Activated CD8-positive, alpha-beta T cell treated with anti-CD3 and anti-CD28 coated beads for 36 hours (primary cell): ENCODE data around the gene ARHGAP35. TPM values are rescaled to one million over a fixed set of nuclear protein-coding genes. Genes with fewer than 3 reads are reported as not detected.

Experiments used
- ATAC-seq: fragments of 200-7000 bp; cut with Tn5 transposase; one replicate; pipeline ENCODE4 v1.10.0; 2021; ENCODE audit warnings: mild to moderate bottlenecking, moderate library complexity
- CTCF ChIA-PET: fragments of 350-600 bp; sonication (Branson Sonifier 250); formaldehyde crosslinking; loops from one replicate; lab custom pipeline; 2021; ENCODE audit warnings: antibody characterized with exemption; lab: Charles Lee
- POLR2A ChIA-PET: fragments of 350-600 bp; sonication (Branson Sonifier 250); formaldehyde crosslinking; loops from one replicate; lab custom pipeline; 2021; ENCODE audit warnings: antibody characterized with exemption; lab: Charles Lee
- DNase-seq: peaks from one replicate; pipeline ENCODE4 v3.0.0-alpha.2; 2020
- H3K27ac Mint-ChIP-seq: one replicate; pipeline ENCODE4 v1.8.0; 2021; ENCODE audit warnings: mild to moderate bottlenecking, mixed read lengths
- H3K27me3 Mint-ChIP-seq: one replicate; pipeline ENCODE4 v1.8.0; 2021; ENCODE audit warnings: mixed read lengths
- H3K36me3 Mint-ChIP-seq: one replicate; pipeline ENCODE4 v1.8.0; 2021; ENCODE audit warnings: low read depth, mixed read lengths
- H3K4me1 Mint-ChIP-seq: one replicate; pipeline ENCODE4 v1.8.0; 2021; ENCODE audit warnings: low read depth, mixed read lengths
- H3K4me3 Mint-ChIP-seq: one replicate; pipeline ENCODE4 v1.8.0; 2021; ENCODE audit warnings: mild to moderate bottlenecking, moderate library complexity, mixed read lengths
- H3K9me3 Mint-ChIP-seq: one replicate; pipeline ENCODE4 v1.8.0; 2021; ENCODE audit warnings: mixed read lengths
- intact Hi-C: fragments of 100-400 bp; cut with micrococcal nuclease; formaldehyde crosslinking; loops from one replicate; pipeline ENCODE4 v1.10.0; 2022
- total RNA-seq, 2 experiments: library from RNA; stranded (reverse); gene quantifications; one replicate each; pipeline ENCODE4 v1.2.3, GENCODE V29; 2021
- TF ChIP-seq, protein P1 (sequence below): fragments of 200-600 bp; IDR thresholded peaks from one replicate; pipeline ENCODE4 v1.8.0; 2022; ENCODE audit warnings: antibody characterized with exemption, mild to moderate bottlenecking

ARHGAP35 gene
- total RNA-seq, 2 experiments from 2014 or later: 15.0 to 16.4 TPM

- Mint-ChIP-seq H3K4me1 (no peaks in the 10 kb centered on the region), H3K27me3 (no peaks in the 10 kb centered on the region), H3K9me3 (no peaks in the 10 kb centered on the region), H3K4me3 (no peak overlapping the region), H3K27ac (no peak overlapping the region), H3K36me3 (peaks cover 19% of the 10 kb centered on the region)
- DNase-seq (no peak), ATAC-seq (no peak)
- ChIA-PET CTCF (interaction anchor here (0.8 to 5.6 kb wide), 21 partner anchors 8 to 304 kb away, joined by 3 to 147 read pairs (median 6); partner anchors contain the start of genes AP2S1 and SLC1A5), POLR2A (interaction anchor here (1.5 kb wide), 1 partner anchor 53 kb away, joined by 8 read pairs; the partner anchor contains the start of gene SLC1A5)
- TF ChIP-seq, protein P1, sequence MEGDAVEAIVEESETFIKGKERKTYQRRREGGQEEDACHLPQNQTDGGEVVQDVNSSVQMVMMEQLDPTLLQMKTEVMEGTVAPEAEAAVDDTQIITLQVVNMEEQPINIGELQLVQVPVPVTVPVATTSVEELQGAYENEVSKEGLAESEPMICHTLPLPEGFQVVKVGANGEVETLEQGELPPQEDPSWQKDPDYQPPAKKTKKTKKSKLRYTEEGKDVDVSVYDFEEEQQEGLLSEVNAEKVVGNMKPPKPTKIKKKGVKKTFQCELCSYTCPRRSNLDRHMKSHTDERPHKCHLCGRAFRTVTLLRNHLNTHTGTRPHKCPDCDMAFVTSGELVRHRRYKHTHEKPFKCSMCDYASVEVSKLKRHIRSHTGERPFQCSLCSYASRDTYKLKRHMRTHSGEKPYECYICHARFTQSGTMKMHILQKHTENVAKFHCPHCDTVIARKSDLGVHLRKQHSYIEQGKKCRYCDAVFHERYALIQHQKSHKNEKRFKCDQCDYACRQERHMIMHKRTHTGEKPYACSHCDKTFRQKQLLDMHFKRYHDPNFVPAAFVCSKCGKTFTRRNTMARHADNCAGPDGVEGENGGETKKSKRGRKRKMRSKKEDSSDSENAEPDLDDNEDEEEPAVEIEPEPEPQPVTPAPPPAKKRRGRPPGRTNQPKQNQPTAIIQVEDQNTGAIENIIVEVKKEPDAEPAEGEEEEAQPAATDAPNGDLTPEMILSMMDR: no peak
- intact Hi-C loops: loop anchor here (2.0 to 10.0 kb wide), 2 partner anchors 57 to 85 kb away; partner anchors contain the start of gene SLC1A5
Measured at GRCh38 chr19:46841458-46842083, 19.2 kb upstream of the ARHGAP35 start.

GRCh38 chr19:46842791-46843190 is 18.0 kb upstream of the ARHGAP35 start:
- Mint-ChIP-seq H3K36me3 (peaks cover 23% of the 10 kb centered on the region), H3K27ac (no peak overlapping the region), H3K4me1 (peaks cover under 1% of the 10 kb centered on the region), H3K4me3 (no peak overlapping the region), H3K27me3 (no peaks in the 10 kb centered on the region), H3K9me3 (no peaks in the 10 kb centered on the region)
- TF ChIP-seq, protein P1: no peak
- ChIA-PET POLR2A (no interaction called here), CTCF (interaction anchor here (1.1 to 5.6 kb wide), 4 partner anchors 8 to 148 kb away, joined by 3 to 147 read pairs (median 10); no protein-coding TSS in a partner anchor)
- intact Hi-C loops: loop anchor here (10.0 kb wide), 1 partner anchor 58 kb away; the partner anchor contains the start of gene SLC1A5
- DNase-seq (no peak), ATAC-seq (no peak)

- H3K4me1 Mint-ChIP-seq: peaks cover 2% of the 10 kb centered on the region
- no peaks in the 10 kb centered on the region for H3K9me3 Mint-ChIP-seq
- TF ChIP-seq, protein P1: no peak
- peaks cover 22% of the 10 kb centered on the region for H3K36me3 Mint-ChIP-seq
- no peak overlapping the region for H3K27ac Mint-ChIP-seq
- intact Hi-C loops: loop anchor here (10.0 kb wide), 1 partner anchor 59 kb away; the partner anchor contains the start of gene SLC1A5
- CTCF ChIA-PET: interaction anchor here (1.0 to 1.2 kb wide), 4 partner anchors 10 to 140 kb away, joined by 3 to 5 read pairs (median 3); no protein-coding TSS in a partner anchor
- POLR2A ChIA-PET: interaction anchor here (0.7 kb wide), 1 partner anchor 57 kb away, joined by 3 read pairs; no protein-coding TSS in a partner anchor
- no peak overlapping the region for H3K4me3 Mint-ChIP-seq
- no peaks in the 10 kb centered on the region for H3K27me3 Mint-ChIP-seq
- ATAC-seq (no peak), DNase-seq (no peak)
Measured at GRCh38 chr19:46844067-46844489, 16.7 kb upstream of the ARHGAP35 start.

DNA sequence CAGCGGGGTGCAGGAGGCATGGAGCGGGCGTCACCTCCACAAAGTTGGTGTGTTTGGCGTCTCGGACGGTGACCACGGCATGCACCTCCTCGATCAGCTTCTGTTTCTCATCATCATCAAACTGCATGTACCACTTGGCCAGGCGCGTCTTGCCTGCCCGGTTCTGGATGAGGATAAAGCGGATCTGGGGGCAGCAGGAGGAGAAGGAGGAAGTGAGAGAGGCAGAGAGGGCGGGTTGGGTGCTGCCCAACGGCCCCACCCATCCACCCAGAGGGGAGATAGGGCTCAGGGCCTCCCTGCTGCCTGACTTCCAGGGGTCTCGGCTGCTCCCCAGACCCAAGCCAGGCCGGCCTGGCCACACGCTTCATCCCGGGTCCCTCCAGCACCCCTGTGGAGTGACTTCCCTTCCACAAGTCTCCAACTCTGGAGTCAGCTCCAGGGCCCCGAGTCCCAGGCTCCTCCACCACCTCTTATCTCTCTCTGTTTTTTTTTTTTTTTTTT is 14.8 kb upstream of the ARHGAP35 start:
- POLR2A ChIA-PET: no interaction called here
- CTCF ChIA-PET: interaction anchor here (1.5 kb wide), 1 partner anchor 97 kb away, joined by 4 read pairs; no protein-coding TSS in a partner anchor
- no peak overlapping the region for H3K27ac Mint-ChIP-seq
- H3K9me3 Mint-ChIP-seq: no peaks in the 10 kb centered on the region
- H3K4me1 Mint-ChIP-seq: peaks cover 14% of the 10 kb centered on the region
- no peak overlapping the region for H3K4me3 Mint-ChIP-seq
- intact Hi-C loops: loop anchor here (10.0 kb wide), 1 partner anchor 61 kb away; the partner anchor contains the start of gene SLC1A5
- H3K27me3 Mint-ChIP-seq: no peaks in the 10 kb centered on the region
- TF ChIP-seq, protein P1: no peak
- peaks cover 20% of the 10 kb centered on the region for H3K36me3 Mint-ChIP-seq
- DNase-seq (no peak), ATAC-seq (no peak)
